Spleen (tissue), 11 donors: ENCODE measurements around the gene TEX2. TPM values are rescaled to one million over a fixed set of nuclear protein-coding genes. Genes with fewer than 3 reads are reported as not detected.

Experiments
- DNase-seq: peaks from one replicate; pipeline ENCODE4 v3.0.0-alpha.2; 2020
- H3K27ac ChIP-seq, 8 donors: fragments of 200-600 bp; sonication (generic) in 7 of 8; 1 replicate in 4 of 8; 2 replicates in 4 of 8; pipeline versions ENCODE4 v1.5.0 to v1.8.0; 2016 to 2021; ENCODE audit warnings: inconsistent platforms in 4 of 8, mild to moderate bottlenecking in 4 of 8, moderate library complexity in 1 of 8
- H3K27me3 ChIP-seq, 7 donors: fragments of 200-600 bp; sonication (generic) in 6 of 7; replicated peaks in 1 of 7; 1 replicate in 4 of 7; 2 replicates in 3 of 7; pipeline versions ENCODE4 v1.5.0 to v1.8.0; 2016 to 2021; ENCODE audit warnings: inconsistent platforms in 3 of 7, mild to moderate bottlenecking in 1 of 7
- H3K36me3 ChIP-seq, 6 donors: fragments of 200-600 bp; sonication (generic) in 5 of 6; 1 replicate in 4 of 6; 2 replicates in 2 of 6; pipeline versions ENCODE4 v1.5.0 to v1.8.0; 2016 to 2021; ENCODE audit warnings: inconsistent platforms in 2 of 6
- H3K4me1 ChIP-seq, 6 donors: fragments of 200-600 bp; sonication (generic) in 5 of 6; 1 replicate in 3 of 6; 2 replicates in 3 of 6; pipeline versions ENCODE4 v1.5.0 to v1.8.0; 2016 to 2021; ENCODE audit warnings: inconsistent platforms in 3 of 6
- H3K4me3 ChIP-seq, 8 donors: fragments of 200-600 bp; sonication (generic) in 7 of 8; 1 replicate in 4 of 8; 2 replicates in 4 of 8; pipeline versions ENCODE4 v1.5.0 to v1.8.0; 2016 to 2021; ENCODE audit warnings: inconsistent platforms in 4 of 8, mild to moderate bottlenecking in 4 of 8, moderate library complexity in 2 of 8
- H3K9me3 ChIP-seq, 8 donors: fragments of 200-600 bp; sonication (generic) in 7 of 8; 1 replicate in 4 of 8; 2 replicates in 4 of 8; pipeline versions ENCODE4 v1.5.0 to v1.8.0; 2016 to 2021; ENCODE audit warnings: inconsistent platforms in 4 of 8
- POLR2A ChIP-seq, 3 donors: fragments of 450-650 bp; IDR thresholded peaks; one replicate each; pipeline ENCODE4 v1.5.1; 2017; ENCODE audit warnings: antibody characterized with exemption in 3 of 3, mild to moderate bottlenecking in 1 of 3
- POLR2AphosphoS5 ChIP-seq, 3 donors: sonication (generic); formaldehyde crosslinking; IDR thresholded peaks; one replicate each; pipeline ENCODE4 v1.5.1; 2017; ENCODE audit warnings: antibody characterized with exemption in 3 of 3
- WGBS, 5 donors: extraction: QIAGEN DNeasy Blood & Tissue Kit in 3 of 5; methylation state at CpG; one replicate each; pipeline versions ENCODE4 v1.1.5 to v1.1.7; 2013 to 2018; 5-methylcytosine and 5-hydroxymethylcytosine counted together
- intact Hi-C: fragments of 100-400 bp; cut with DNase I; formaldehyde crosslinking; loops from one replicate; pipeline ENCODE4 v1.15.0; 2023; ENCODE audit warnings: low total_unique reads
- polyA plus RNA-seq, 3 donors: library from polyadenylated mRNA; stranded (reverse); fragments of 200-250 nt; gene quantifications; one replicate each; pipeline ENCODE4 v1.2.1, GENCODE V29; 2013
- total RNA-seq, 7 donors: library from RNA; depleted of rRNA in 3 of 7; stranded (reverse); fragments of >200 nt in 3 of 7; fragmentation: NEBNext Ultra II Directional in 4 of 7; extraction: Animal tissue kit (Norgen Biotek cat#: 25700) in 4 of 7; gene quantifications; one replicate each; pipeline versions ENCODE4 v1.1.0 to v1.2.1, GENCODE V29; 2016 to 2021
- TF ChIP-seq, protein P1 (sequence below), 11 experiments: fragments of 200-600 bp in 7 of 11; fragments of 450-650 bp in 4 of 11; sonication (generic) in 4 of 11; IDR thresholded peaks in 8 of 11; conservative IDR thresholded peaks in 3 of 11; 1 replicate in 7 of 11; 2 replicates in 4 of 11; pipeline versions ENCODE4 v1.4.0 to v1.8.0; 2016 to 2021; ENCODE audit warnings: antibody characterized with exemption in 11 of 11, inconsistent platforms in 4 of 11, mild to moderate bottlenecking in 1 of 11
- donor health status: healthy with polysubstance abuse.
- donor health status: DM: no; HTN: no; CAD: no; lungs with moderate emphysema.
- donor health status: DM: no; HTN: no; CAD: no.
- donor health status: Bipolar disorder and iron deficiency.
- donor health status: healthy.
- donor health status: DM: no; HTN: no; CAD: no.
- donor health status: DM: yes; HTN: yes; CAD: no.

TEX2 gene
- total and polyA plus RNA-seq, 10 donors: 3.0 to 44.5 (median 26.7) TPM

DNA sequence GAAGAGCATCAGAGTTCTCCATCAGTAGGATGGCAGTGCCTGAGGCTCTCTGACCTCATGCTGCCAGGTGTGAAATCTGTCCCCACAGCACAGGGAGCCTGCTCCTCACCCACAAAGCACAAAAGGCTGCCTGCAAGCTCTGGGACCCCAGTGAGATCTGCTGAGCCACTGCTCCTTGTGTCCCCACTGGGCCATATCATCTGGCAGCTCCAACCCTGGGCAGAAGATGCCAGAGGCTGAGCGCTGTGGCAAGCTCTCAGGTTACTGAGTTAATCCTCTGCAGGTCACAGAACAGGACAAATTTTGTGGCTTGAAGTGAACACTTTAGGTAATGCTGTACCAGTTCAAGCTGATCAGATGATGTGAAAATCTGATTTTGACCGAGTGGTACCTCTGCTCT, 106.4 kb downstream of the TEX2 start:
- Histone ChIP-seq H3K4me1 (peaks cover 24 to 68% (median 47%) of the 10 kb centered on the region in 6 donors), H3K4me3 (no peak overlapping the region), H3K36me3 (peaks cover 0 to 88% (median 13%) of the 10 kb centered on the region in 6 donors), H3K27ac (peak overlapping the region in 6 of 8 donors; percentile 78 to 90 (median 84)), H3K27me3 (no peaks in the 10 kb centered on the region), H3K9me3 (no peaks in the 10 kb centered on the region)
- intact Hi-C loops: no loop called here
- TF ChIP-seq, protein P1, sequence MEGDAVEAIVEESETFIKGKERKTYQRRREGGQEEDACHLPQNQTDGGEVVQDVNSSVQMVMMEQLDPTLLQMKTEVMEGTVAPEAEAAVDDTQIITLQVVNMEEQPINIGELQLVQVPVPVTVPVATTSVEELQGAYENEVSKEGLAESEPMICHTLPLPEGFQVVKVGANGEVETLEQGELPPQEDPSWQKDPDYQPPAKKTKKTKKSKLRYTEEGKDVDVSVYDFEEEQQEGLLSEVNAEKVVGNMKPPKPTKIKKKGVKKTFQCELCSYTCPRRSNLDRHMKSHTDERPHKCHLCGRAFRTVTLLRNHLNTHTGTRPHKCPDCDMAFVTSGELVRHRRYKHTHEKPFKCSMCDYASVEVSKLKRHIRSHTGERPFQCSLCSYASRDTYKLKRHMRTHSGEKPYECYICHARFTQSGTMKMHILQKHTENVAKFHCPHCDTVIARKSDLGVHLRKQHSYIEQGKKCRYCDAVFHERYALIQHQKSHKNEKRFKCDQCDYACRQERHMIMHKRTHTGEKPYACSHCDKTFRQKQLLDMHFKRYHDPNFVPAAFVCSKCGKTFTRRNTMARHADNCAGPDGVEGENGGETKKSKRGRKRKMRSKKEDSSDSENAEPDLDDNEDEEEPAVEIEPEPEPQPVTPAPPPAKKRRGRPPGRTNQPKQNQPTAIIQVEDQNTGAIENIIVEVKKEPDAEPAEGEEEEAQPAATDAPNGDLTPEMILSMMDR (IDR thresholded peaks at IDR 0.05 in 8 of 11, conservative IDR thresholded peaks at IDR 0.05 in 3 of 11): no peak
- TF ChIP-seq POLR2A (IDR thresholded peaks at IDR 0.05) (no peak), POLR2AphosphoS5 (IDR thresholded peaks at IDR 0.05) (no peak)
- 90 to 99% (median 98%) methylated on average over 2 of the region's 2 CpGs for WGBS, 5 donors
- no peak for DNase-seq

DNA sequence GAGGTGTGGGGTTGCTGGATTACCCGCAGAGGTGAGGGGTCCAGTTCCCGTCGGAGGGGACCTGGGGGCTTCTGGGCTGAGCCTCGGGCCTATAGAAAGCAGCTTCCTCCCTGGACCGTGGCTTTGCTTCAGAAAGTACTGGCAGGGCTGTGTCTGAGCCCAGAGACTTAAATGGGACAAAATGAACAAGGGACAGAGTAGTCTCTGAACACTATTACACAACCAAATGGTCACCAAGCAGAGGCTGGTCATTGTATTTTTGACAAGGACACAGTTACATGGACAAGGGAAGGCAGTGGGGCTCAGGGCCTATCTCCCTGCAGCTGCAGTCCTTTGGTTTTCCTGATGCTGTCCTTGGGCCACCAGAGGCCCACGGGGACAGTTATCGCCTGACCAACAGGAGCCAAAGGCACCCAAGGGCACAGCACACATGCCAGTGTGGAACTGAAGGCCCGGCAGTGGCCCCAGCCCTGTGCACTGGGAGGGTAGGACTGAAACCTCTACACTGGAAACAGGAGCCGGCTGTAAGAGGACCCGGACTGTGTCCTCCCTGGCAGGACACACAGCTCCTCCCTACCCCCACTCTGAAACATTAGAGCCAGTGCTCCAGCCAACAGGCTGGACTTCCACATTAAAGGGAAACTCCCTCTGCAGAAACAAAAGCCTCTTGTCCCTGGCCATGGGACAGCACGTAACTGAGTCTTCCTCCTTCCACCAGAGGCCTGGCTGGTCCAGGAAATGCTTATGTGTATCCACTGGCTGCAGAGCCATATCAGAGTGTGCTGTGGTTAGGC, 107.1 kb downstream of the TEX2 start:
- H3K27me3 ChIP-seq: no peaks in the 10 kb centered on the region
- H3K27ac ChIP-seq: peak overlapping the region; percentile 43 to 90 (median 81)
- H3K9me3 ChIP-seq: no peaks in the 10 kb centered on the region
- H3K4me3 ChIP-seq: no peak overlapping the region
- TF ChIP-seq POLR2AphosphoS5 (IDR thresholded peaks at IDR 0.05) (peak; percentile 75 to 83 (median 77)), POLR2A (IDR thresholded peaks at IDR 0.05) (no peak)
- peak; percentile 84 for DNase-seq
- WGBS, 5 donors: 62 to 77% (median 69%) methylated on average over 8 to 11 of the region's 11 CpGs
- intact Hi-C loops: no loop called here
- peaks cover 0 to 90% (median 13%) of the 10 kb centered on the region in 6 donors for H3K36me3 ChIP-seq
- peaks cover 24 to 73% (median 47%) of the 10 kb centered on the region in 6 donors for H3K4me1 ChIP-seq

DNA sequence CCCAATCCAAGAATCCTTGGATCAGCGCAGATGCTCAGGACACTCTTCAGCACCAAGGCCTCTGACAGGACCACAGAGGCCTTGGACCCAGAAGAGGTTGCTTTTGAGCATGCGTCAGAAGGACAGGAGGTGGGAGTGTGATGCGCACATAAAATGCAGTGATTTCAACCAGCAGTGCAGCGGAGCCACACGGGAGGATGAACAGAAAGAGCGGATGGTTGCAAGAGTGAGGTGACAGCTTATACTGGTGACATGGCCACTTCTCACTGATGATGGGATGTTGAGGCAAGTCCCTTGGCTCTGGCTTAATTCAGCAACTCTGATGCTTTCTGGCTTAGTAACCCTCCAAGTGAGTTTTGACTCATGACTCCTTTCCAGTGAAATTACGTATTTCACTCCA, 107.9 kb downstream of the TEX2 start:
- H3K9me3 ChIP-seq: no peaks in the 10 kb centered on the region
- DNase-seq: no peak
- H3K4me3 ChIP-seq: no peak overlapping the region
- no peaks in the 10 kb centered on the region for H3K27me3 ChIP-seq
- H3K4me1 ChIP-seq: peaks cover 24 to 81% (median 50%) of the 10 kb centered on the region in 6 donors
- TF ChIP-seq, protein P1 (IDR thresholded peaks at IDR 0.05 in 8 of 11, conservative IDR thresholded peaks at IDR 0.05 in 3 of 11): no peak
- TF ChIP-seq POLR2A (IDR thresholded peaks at IDR 0.05): no peak
- no peak for TF ChIP-seq POLR2AphosphoS5 (IDR thresholded peaks at IDR 0.05)
- H3K36me3 ChIP-seq: peaks cover 0 to 90% (median 11%) of the 10 kb centered on the region in 6 donors
- peak overlapping the region; percentile 43 to 90 (median 81) for H3K27ac ChIP-seq
- WGBS, 5 donors: 85 to 95% (median 89%) methylated on average over 7 of the region's 7 CpGs
- intact Hi-C loops: no loop called here

DNA sequence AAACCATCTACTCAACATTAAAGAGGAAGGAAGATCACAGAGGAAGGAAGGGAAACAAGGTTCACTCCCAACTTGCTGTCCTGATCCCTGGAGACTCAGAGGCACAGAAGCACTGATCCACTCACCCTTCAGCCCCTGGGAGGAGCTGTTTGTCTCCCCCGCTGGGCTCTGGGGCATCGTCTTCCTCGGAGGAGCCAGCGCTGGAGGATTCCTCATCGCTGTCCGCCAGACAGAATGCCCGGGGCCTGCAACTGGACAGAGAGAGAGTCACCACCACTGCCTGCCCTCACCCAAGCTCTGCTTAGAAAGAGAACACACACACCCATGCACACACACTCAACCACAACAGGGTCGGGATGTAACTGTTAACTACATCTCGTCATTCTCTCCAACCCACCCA, 108.3 kb downstream of the TEX2 start:
- DNase-seq: no peak
- Histone ChIP-seq H3K4me3 (no peak overlapping the region), H3K9me3 (no peaks in the 10 kb centered on the region), H3K27me3 (no peaks in the 10 kb centered on the region), H3K4me1 (peaks cover 24 to 83% (median 51%) of the 10 kb centered on the region in 6 donors), H3K27ac (peak overlapping the region; percentile 43 to 90 (median 81)), H3K36me3 (peaks cover 0 to 90% (median 14%) of the 10 kb centered on the region in 6 donors)
- 72 to 82% (median 79%) methylated on average over 9 of the region's 9 CpGs for WGBS, 5 donors
- TF ChIP-seq POLR2A (IDR thresholded peaks at IDR 0.05): no peak
- TF ChIP-seq, protein P1 (IDR thresholded peaks at IDR 0.05 in 8 of 11, conservative IDR thresholded peaks at IDR 0.05 in 3 of 11): no peak
- TF ChIP-seq POLR2AphosphoS5 (IDR thresholded peaks at IDR 0.05): no peak
- intact Hi-C loops: no loop called here
